ENCODE results near the gene TMEM54.

Gene TMEM54

DNA sequence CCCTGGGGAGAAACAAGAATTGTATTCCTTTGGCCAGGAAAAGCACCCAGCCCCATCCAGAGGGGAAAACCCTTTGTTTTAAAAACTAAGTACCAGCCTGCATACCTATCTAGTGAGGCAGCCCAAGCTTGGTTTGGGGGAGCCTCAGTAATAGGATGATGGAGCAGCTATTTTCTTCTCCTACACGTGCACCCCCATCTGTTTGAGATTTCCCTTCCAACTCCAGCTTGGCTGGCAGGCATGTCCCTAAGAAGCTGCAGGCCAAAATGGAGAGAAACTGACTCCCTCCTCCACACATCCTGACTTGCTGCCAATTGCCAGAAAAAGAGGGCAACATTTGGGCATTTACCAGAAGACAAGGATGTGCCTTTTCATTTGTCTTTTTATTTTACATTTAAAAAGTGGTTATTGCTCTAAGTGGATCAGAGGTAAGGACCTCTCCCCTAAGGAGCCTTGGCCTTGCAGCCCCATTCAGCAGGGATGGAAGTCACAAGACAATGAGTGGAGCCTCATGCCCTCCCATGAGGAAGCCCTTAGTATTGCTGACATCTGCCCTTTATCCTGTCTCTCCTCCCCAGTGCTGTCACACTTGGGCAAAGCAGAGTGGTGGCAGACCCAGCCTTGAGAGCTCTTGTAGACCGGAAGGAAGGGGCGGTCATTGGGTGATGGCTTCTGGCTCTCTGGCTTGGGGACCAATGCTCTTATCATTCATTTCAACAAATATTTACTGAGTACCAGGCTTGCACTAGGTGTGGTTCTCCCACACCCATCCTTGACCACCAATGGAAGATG lies 39.1 kb downstream of the TMEM54 start:
- DNase-seq, result no peak

DNA sequence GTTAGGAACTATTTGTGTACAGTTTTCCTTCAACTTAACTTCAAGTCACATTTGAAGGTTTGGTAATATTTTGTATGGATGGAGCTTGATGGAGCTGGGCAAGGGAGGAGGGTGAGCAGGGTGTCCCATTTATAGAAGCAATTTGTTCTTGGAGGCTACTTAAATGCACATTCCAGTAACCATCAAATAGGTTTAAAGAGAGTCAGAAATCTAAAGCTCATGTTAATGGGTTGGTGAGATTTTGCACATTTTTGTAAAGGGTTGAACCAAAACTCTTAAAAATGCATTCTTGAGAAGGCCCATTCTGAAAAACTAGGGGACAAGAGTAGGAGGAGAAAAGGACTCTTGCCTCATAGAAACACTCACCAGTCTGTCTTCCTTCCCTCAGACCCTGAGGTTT lies 40.6 kb downstream of the TMEM54 start:
- no peak for DNase-seq

DNA sequence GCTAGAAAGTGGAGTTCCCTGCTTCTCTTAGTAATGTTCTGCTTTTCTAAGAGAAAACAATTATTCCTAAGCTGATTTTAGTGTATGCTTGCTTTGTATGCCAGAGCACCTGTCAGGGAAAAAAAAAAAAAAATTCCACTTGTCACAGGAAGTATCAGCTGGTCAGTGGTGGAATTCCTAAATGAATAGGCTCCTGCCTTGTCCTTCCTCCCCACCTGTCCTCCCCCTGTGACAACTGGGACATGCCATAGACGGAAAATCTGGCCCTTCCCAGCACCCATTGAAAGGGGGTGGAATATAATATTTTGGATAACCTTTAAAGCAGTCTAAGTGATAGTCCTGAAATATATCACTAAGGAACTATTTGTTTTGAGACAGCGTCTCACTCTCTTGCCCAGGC lies 41.3 kb downstream of the TMEM54 start:
- no peak for DNase-seq

DNA sequence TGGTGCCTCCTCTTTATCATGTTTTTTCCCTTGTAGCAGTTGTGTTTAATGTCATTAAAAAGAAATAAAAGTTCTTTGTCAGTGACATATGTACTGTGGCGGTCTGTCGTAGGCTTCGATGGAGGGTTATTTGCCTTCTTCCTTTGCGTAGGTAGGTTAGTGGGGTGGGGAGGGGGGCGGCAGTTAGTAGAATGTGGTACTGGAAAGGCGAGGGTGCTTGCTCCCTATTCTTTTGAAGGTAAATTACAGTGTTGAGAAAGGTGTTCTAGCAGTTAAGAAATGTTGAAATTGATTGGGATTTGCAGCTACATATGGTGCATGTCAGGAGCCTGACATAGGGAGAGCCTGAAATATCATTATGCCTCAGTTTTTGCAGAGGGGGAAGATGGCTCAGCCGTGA lies 42.4 kb downstream of the TMEM54 start:
- no peak for DNase-seq

DNA sequence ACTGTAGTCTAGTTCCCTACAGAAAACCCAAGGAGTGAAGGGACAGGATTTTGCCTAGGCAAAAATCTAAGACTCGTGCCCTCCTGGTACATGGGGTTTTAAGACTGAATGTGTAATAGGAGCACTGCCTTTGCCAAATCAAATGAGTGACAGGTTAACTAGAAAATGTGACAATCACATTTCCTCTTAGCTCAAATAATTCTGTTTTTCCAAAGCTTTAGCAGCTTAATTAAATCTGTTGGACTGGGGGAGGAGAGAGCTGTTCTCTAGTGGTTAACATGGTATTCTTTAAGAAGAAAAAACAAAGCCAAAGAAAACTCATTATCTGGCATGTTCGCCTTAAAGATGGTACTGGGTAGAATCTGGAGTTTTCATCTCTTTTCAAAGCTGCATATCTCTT lies 43.1 kb downstream of the TMEM54 start:
- DNase-seq, result no peak

DNA sequence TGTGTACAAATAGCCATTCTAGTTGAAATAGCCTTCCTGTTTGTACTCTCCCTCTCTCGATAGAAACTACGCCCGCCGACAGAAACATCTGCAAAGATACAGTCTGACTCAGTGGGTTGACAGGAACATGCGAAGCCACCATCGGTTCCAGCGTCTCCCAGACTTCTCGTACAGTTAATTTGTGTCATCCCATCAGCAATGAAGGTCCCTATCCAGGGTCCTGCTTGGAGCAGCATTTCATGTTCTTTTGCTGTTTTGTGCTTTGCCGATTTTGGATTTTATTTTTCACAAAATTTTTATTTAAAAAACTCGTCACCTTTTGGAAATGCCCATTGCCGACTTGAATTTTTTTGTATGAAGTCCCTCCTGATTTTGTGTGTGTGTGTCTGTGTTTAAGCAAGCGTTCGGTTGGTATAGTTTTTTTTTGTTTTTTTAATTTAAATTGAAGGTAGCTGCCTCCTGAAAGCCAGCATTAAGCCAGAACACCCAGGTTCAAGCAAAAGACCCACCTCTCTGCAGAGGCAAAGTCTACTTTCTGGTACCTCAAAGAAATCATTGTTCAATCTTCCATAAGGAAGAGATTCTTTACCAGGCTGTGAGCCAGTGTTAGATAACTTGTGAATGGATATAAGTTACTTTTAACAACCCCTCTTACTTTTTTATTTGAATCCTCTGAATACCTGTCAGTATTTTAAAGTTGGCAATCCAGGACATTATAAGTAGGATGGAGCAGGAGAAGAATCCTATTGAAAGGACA lies 45.1 kb downstream of the TMEM54 start:
- no peak for DNase-seq

DNA sequence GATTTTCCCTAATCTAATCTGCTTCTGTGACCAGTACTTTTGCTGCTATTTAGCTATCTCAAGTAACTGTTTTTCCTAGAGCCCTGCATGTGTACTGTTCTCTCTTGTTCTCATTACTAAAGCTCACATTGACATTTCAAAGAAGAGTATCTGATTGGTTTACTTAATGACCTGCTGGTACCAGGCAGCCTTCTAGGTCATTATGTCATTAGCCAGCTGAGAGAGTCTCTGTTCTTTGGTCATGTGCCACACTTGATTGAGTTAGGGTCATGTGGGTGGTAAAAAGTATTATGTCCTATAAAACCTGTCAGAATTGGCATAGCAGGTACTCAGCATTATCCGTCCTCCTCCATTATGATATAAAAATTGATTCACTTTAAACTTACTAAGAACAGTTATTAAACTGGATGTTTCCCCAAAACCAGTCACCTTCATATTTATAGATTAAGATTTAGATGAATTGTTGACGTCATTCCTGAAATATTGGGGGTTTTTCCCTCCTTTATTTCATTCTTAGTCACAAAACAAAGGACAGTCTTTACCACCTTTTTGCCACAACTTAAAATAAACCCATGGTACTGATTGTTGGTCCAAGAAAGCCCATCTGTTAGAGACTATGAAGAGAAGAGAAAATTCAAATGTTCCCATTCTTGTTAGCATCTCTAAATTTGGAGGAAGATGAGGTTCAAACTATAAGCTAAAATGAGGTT lies 52.7 kb downstream of the TMEM54 start:
- no peak for DNase-seq

Data from activated CD4-positive, CD25-positive, alpha-beta regulatory T cell treated with anti-CD3 and anti-CD28 coated beads, Interleukin-2, amount 50 U/mL, for 72 hours (primary cell).